SK-N-SH treated with all-trans-retinoic acid at 6 μM for 48 hours (cell line): ENCODE measurements around the gene CUEDC1.

Source experiments
- ATAC-seq: fragments of 200-7000 bp; cut with Tn5 transposase; 3 replicates; pipeline ENCODE4 v1.9.1; 2020; ENCODE audit warnings: mild to moderate bottlenecking, moderate library complexity
- ARNTL ChIP-seq: fragments of 450-650 bp; formaldehyde crosslinking; IDR thresholded peaks from 2 replicates; pipeline ENCODE4 v1.5.0; 2020; ENCODE audit warnings: low read depth, mild to moderate bottlenecking, moderate library complexity, borderline replicate concordance
- BACH2 ChIP-seq: fragments of 250-450 bp; sonication (Bioruptor Pico); IDR thresholded peaks from 2 replicates; pipeline ENCODE4 v1.9.0; 2021; ENCODE audit warnings: mild to moderate bottlenecking, borderline replicate concordance
- CSDC2 ChIP-seq: fragments of 250-450 bp; sonication (Bioruptor Pico); IDR thresholded peaks from 2 replicates; pipeline ENCODE4 v1.5.0; 2020; ENCODE audit warnings: mild to moderate bottlenecking, moderate library complexity
- ESRRG ChIP-seq: fragments of 250-450 bp; sonication (Bioruptor Pico); IDR thresholded peaks from 2 replicates; pipeline ENCODE4 v1.6.1; 2021; ENCODE audit warnings: mild to moderate bottlenecking
- GLIS3 ChIP-seq: fragments of 250-450 bp; sonication (Bioruptor Pico); IDR thresholded peaks from 2 replicates; pipeline ENCODE4 v1.5.0; 2020; ENCODE audit warnings: mild to moderate bottlenecking, moderate library complexity
- SNAI2 ChIP-seq: fragments of 250-450 bp; sonication (Bioruptor Pico); IDR thresholded peaks from 2 replicates; pipeline ENCODE4 v1.5.0; 2020; ENCODE audit warnings: mild to moderate bottlenecking, moderate library complexity
- TOX ChIP-seq: fragments of 250-450 bp; sonication (Bioruptor Pico); IDR thresholded peaks from 2 replicates; pipeline ENCODE4 v1.8.0; 2021; ENCODE audit warnings: mild to moderate bottlenecking, moderate library complexity, borderline replicate concordance
- TSHZ2 ChIP-seq: fragments of 250-450 bp; sonication (Bioruptor Pico); IDR thresholded peaks from 2 replicates; pipeline ENCODE4 v1.5.0; 2020; ENCODE audit warnings: mild to moderate bottlenecking, moderate library complexity
- ZFP3 ChIP-seq: fragments of 250-450 bp; sonication (Bioruptor Pico); IDR thresholded peaks from 2 replicates; pipeline ENCODE4 v1.5.0; 2020; ENCODE audit warnings: mild to moderate bottlenecking, moderate library complexity
- ZFP30 ChIP-seq: fragments of 450-650 bp; formaldehyde crosslinking; IDR thresholded peaks from 2 replicates; pipeline ENCODE4 v1.5.0; 2022; ENCODE audit warnings: mild to moderate bottlenecking, moderate library complexity
- ZNF70 ChIP-seq: fragments of 450-650 bp; formaldehyde crosslinking; IDR thresholded peaks from 2 replicates; pipeline ENCODE4 v1.5.0; 2020; ENCODE audit warnings: mild to moderate bottlenecking, moderate library complexity
- ZNF8 ChIP-seq: fragments of 450-650 bp; formaldehyde crosslinking; IDR thresholded peaks from 2 replicates; pipeline ENCODE4 v1.5.0; 2020; ENCODE audit warnings: mild to moderate bottlenecking, moderate library complexity
- TF ChIP-seq, protein P1 (sequence below): fragments of 250-450 bp; sonication (Bioruptor Pico); IDR thresholded peaks from 2 replicates; pipeline ENCODE4 v1.8.0; 2021; ENCODE audit warnings: low read depth, mild to moderate bottlenecking, moderate library complexity, borderline replicate concordance
- TF ChIP-seq, protein P2 (sequence below): fragments of 250-450 bp; sonication (Bioruptor Pico); IDR thresholded peaks from 2 replicates; pipeline ENCODE4 v1.5.1; 2021; ENCODE audit warnings: mild to moderate bottlenecking, moderate library complexity
- TF ChIP-seq, protein P3 (sequence below): fragments of 250-450 bp; sonication (Bioruptor Pico); IDR thresholded peaks from 2 replicates; pipeline ENCODE4 v1.5.1; 2020; ENCODE audit warnings: low read depth, mild to moderate bottlenecking, moderate library complexity
- TF ChIP-seq, protein P4 (sequence below): fragments of 250-450 bp; sonication (Bioruptor Pico); IDR thresholded peaks from 2 replicates; pipeline ENCODE4 v1.8.0; 2020; ENCODE audit warnings: mild to moderate bottlenecking, moderate library complexity, borderline replicate concordance

Gene CUEDC1

DNA sequence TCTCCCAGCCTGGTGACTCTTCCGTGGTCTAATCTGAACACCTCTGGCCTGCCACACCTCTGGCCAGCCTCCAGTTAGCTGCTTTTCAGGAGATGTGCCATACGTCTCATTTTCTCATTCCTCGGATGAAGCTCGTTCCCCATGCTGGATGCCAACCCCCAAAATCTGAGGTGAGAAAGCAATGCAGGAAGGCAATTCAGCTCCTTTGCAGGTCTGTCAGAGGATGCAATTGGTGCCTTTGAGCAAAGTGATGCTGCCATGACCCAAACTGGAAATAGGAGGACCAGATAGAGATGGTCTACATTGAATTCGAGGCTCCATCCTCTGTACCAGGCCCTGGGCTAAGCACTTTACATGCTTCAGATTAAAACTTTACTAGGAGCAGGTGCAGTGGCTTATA lies 11.0 kb upstream of the CUEDC1 start:
- ATAC-seq = no peak
- TF ChIP-seq, protein P1, sequence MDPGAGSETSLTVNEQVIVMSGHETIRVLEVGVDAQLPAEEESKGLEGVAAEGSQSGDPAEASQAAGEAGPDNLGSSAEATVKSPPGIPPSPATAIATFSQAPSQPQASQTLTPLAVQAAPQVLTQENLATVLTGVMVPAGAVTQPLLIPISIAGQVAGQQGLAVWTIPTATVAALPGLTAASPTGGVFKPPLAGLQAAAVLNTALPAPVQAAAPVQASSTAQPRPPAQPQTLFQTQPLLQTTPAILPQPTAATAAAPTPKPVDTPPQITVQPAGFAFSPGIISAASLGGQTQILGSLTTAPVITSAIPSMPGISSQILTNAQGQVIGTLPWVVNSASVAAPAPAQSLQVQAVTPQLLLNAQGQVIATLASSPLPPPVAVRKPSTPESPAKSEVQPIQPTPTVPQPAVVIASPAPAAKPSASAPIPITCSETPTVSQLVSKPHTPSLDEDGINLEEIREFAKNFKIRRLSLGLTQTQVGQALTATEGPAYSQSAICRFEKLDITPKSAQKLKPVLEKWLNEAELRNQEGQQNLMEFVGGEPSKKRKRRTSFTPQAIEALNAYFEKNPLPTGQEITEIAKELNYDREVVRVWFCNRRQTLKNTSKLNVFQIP (CRISPR knock-in tag) = no peak
- no peak for TF ChIP-seq ZFP30 (CRISPR knock-in tag)
- no peak for TF ChIP-seq BACH2 (CRISPR knock-in tag)
- no peak for TF ChIP-seq CSDC2 (CRISPR knock-in tag)
- TF ChIP-seq, protein P2, sequence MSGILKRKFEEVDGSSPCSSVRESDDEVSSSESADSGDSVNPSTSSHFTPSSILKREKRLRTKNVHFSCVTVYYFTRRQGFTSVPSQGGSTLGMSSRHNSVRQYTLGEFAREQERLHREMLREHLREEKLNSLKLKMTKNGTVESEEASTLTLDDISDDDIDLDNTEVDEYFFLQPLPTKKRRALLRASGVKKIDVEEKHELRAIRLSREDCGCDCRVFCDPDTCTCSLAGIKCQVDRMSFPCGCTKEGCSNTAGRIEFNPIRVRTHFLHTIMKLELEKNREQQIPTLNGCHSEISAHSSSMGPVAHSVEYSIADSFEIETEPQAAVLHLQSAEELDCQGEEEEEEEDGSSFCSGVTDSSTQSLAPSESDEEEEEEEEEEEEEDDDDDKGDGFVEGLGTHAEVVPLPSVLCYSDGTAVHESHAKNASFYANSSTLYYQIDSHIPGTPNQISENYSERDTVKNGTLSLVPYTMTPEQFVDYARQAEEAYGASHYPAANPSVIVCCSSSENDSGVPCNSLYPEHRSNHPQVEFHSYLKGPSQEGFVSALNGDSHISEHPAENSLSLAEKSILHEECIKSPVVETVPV (CRISPR knock-in tag) = no peak
- TF ChIP-seq TSHZ2 (CRISPR knock-in tag) = no peak
- TF ChIP-seq SNAI2 (CRISPR knock-in tag) = no peak
- TF ChIP-seq ZNF8 (CRISPR knock-in tag) = no peak
- no peak for TF ChIP-seq ARNTL (CRISPR knock-in tag)
- TF ChIP-seq, protein P3, sequence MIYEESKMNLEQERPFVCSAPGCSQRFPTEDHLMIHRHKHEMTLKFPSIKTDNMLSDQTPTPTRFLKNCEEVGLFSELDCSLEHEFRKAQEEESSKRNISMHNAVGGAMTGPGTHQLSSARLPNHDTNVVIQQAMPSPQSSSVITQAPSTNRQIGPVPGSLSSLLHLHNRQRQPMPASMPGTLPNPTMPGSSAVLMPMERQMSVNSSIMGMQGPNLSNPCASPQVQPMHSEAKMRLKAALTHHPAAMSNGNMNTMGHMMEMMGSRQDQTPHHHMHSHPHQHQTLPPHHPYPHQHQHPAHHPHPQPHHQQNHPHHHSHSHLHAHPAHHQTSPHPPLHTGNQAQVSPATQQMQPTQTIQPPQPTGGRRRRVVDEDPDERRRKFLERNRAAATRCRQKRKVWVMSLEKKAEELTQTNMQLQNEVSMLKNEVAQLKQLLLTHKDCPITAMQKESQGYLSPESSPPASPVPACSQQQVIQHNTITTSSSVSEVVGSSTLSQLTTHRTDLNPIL (CRISPR knock-in tag) = no peak
- no peak for TF ChIP-seq ZNF70 (CRISPR knock-in tag)
- TF ChIP-seq ESRRG (CRISPR knock-in tag) = no peak

- TF ChIP-seq ZNF8 (CRISPR knock-in tag) (no peak), GLIS3 (CRISPR knock-in tag) (no peak), TSHZ2 (CRISPR knock-in tag) (no peak), BACH2 (CRISPR knock-in tag) (no peak), CSDC2 (CRISPR knock-in tag) (no peak), ZFP3 (CRISPR knock-in tag) (no peak), TOX (no peak), ESRRG (CRISPR knock-in tag) (no peak)
- TF ChIP-seq, protein P4, sequence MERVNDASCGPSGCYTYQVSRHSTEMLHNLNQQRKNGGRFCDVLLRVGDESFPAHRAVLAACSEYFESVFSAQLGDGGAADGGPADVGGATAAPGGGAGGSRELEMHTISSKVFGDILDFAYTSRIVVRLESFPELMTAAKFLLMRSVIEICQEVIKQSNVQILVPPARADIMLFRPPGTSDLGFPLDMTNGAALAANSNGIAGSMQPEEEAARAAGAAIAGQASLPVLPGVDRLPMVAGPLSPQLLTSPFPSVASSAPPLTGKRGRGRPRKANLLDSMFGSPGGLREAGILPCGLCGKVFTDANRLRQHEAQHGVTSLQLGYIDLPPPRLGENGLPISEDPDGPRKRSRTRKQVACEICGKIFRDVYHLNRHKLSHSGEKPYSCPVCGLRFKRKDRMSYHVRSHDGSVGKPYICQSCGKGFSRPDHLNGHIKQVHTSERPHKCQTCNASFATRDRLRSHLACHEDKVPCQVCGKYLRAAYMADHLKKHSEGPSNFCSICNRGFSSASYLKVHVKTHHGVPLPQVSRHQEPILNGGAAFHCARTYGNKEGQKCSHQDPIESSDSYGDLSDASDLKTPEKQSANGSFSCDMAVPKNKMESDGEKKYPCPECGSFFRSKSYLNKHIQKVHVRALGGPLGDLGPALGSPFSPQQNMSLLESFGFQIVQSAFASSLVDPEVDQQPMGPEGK (CRISPR knock-in tag) = no peak
- TF ChIP-seq, protein P1 (CRISPR knock-in tag) = no peak
- TF ChIP-seq, protein P3 (CRISPR knock-in tag) = no peak
- TF ChIP-seq, protein P2 (CRISPR knock-in tag) = no peak
- no peak for ATAC-seq
Observed at GRCh38 chr17:57965521-57966160, 10.4 kb upstream of the CUEDC1 start.
